Epidermal melanocyte (primary cell): ENCODE measurements around the gene ROBO3.
A peak's percentile ranks its signal among the peaks of the same experiment; 100 is the strongest.

Experiments used
- DNase-seq: peaks from one replicate; pipeline ENCODE4 v3.0.0; 2011; ENCODE audit warnings: low spot score; ENCODE audit not compliant: insufficient read length

The ROBO3 gene

GRCh38 chr11:124865181-124865901 lies at the start of gene ROBO3:
Gene ROBO3, plus strand, starts transcription at chr11:124865432. Its CDS starts 146 bp downstream, at chr11:124865578.
- DNase-seq: no peak

GRCh38 chr11:124817036-124817435 lies 48.2 kb upstream of the ROBO3 start:
- DNase-seq: no peak

- DNase-seq: no peak
Measured at GRCh38 chr11:124821995-124822730, 43.1 kb upstream of the ROBO3 start.

GRCh38 chr11:124823512-124824376 lies 41.5 kb upstream of the ROBO3 start:
- no peak for DNase-seq

- DNase-seq: no peak
Measured at GRCh38 chr11:124825876-124826275, 39.4 kb upstream of the ROBO3 start.

GRCh38 chr11:124829986-124830385 lies 35.2 kb upstream of the ROBO3 start:
- no peak for DNase-seq

GRCh38 chr11:124830749-124831148 lies 34.5 kb upstream of the ROBO3 start:
- DNase-seq: no peak

- DNase-seq: no peak
Measured at GRCh38 chr11:124831897-124832296, 33.3 kb upstream of the ROBO3 start.

GRCh38 chr11:124832571-124832970 lies 32.7 kb upstream of the ROBO3 start:
- no peak for DNase-seq

GRCh38 chr11:124834526-124835180 lies 30.6 kb upstream of the ROBO3 start:
- DNase-seq: no peak

- DNase-seq: no peak
Measured at GRCh38 chr11:124835918-124836317, 29.3 kb upstream of the ROBO3 start.

GRCh38 chr11:124837491-124837856 lies 27.8 kb upstream of the ROBO3 start:
- peak; percentile 60 for DNase-seq

GRCh38 chr11:124838805-124839127 lies 26.5 kb upstream of the ROBO3 start:
- DNase-seq: no peak

- DNase-seq: no peak
Measured at GRCh38 chr11:124839128-124839971, 25.9 kb upstream of the ROBO3 start.

GRCh38 chr11:124839972-124840621 lies 25.1 kb upstream of the ROBO3 start:
- no peak for DNase-seq

- no peak for DNase-seq
Measured at GRCh38 chr11:124840666-124841065, 24.6 kb upstream of the ROBO3 start.

GRCh38 chr11:124841201-124841600 lies 24.0 kb upstream of the ROBO3 start:
- no peak for DNase-seq

GRCh38 chr11:124841840-124842239 lies 23.4 kb upstream of the ROBO3 start:
- DNase-seq: no peak

- DNase-seq: no peak
Measured at GRCh38 chr11:124842305-124842704, 22.9 kb upstream of the ROBO3 start.

GRCh38 chr11:124843616-124843910 lies 21.7 kb upstream of the ROBO3 start:
- DNase-seq: no peak
